K562 (cell line): Measurements from ENCODE around the gene TGFB2. TPM values are rescaled to one million over a fixed set of nuclear protein-coding genes. Genes with fewer than 3 reads are reported as not detected.

Source experiments
- FOSL1 ChIP-seq: fragments of 200-800 bp; sonication (Bioruptor generic); conservative IDR thresholded peaks from 2 replicates; pipeline ENCODE4 v1.6.1; 2016; ENCODE audit warnings: missing genetic modification characterization, missing compliant biosample characterization
- GTF2F1 ChIP-seq: IDR thresholded peaks from 2 replicates; pipeline ENCODE4 v1.6.1; 2011; ENCODE audit warnings: low read depth, low read length, improper control_type of control experiment
- HMG20B ChIP-seq: fragments of 250-450 bp; sonication (Bioruptor Pico); IDR thresholded peaks from 2 replicates; pipeline ENCODE4 v1.5.0; 2021; ENCODE audit warnings: mild to moderate bottlenecking
- LCOR ChIP-seq: sonication (generic); formaldehyde crosslinking; IDR thresholded peaks from 2 replicates; pipeline ENCODE4 v1.8.0; 2022; ENCODE audit warnings: mild to moderate bottlenecking, missing genetic modification reagents
- MIER1 ChIP-seq: fragments of 450-650 bp; IDR thresholded peaks from 2 replicates; pipeline ENCODE4 v1.6.1; 2016; ENCODE audit warnings: antibody characterized with exemption, mild to moderate bottlenecking, low read depth
- NCOA6 ChIP-seq: fragments of 450-650 bp; IDR thresholded peaks from 2 replicates; pipeline ENCODE4 v1.6.1; 2017; ENCODE audit warnings: mild to moderate bottlenecking
- NFXL1 ChIP-seq: fragments of 450-650 bp; formaldehyde crosslinking; IDR thresholded peaks from 2 replicates; pipeline ENCODE4 v1.4.0; 2021; ENCODE audit warnings: mild to moderate bottlenecking
- NR2F6 ChIP-seq: fragments of 450-650 bp; formaldehyde crosslinking; IDR thresholded peaks from 2 replicates; pipeline ENCODE4 v1.4.0; 2020; ENCODE audit warnings: mild to moderate bottlenecking
- PTTG1 ChIP-seq: fragments of 450-650 bp; IDR thresholded peaks from 2 replicates; pipeline ENCODE4 v1.6.1; 2016; ENCODE audit warnings: low read depth, mild to moderate bottlenecking, missing genetic modification characterization, missing compliant biosample characterization
- RAD51 ChIP-seq: fragments of 450-650 bp; IDR thresholded peaks from 2 replicates; pipeline ENCODE4 v1.7.1; 2016; ENCODE audit warnings: low read depth, mild to moderate bottlenecking, borderline replicate concordance
- TAL1 ChIP-seq: fragments of 450-650 bp; IDR thresholded peaks from 2 replicates; pipeline ENCODE4 v1.6.1; 2016; ENCODE audit warnings: mild to moderate bottlenecking
- ZNF24 ChIP-seq: fragments of 450-650 bp; IDR thresholded peaks from 2 replicates; pipeline ENCODE4 v1.6.1; 2016
- ZNF263 ChIP-seq: sonication (generic); formaldehyde crosslinking; IDR thresholded peaks from 2 replicates; pipeline ENCODE4 v1.8.0; 2022; ENCODE audit warnings: mild to moderate bottlenecking, missing genetic modification reagents, borderline replicate concordance
- ZNF41 ChIP-seq: fragments of 250-450 bp; sonication (Bioruptor Pico); conservative IDR thresholded peaks from 2 replicates; pipeline ENCODE4 v1.4.0; 2020; ENCODE audit warnings: mild to moderate bottlenecking
- polyA plus RNA-seq, 8 experiments: library from polyadenylated mRNA; depleted of rRNA in 4 of 8; stranded (reverse) in 5 of 8; unstranded in 3 of 8; fragments of >200 nt; fragmentation: Nextera tagmentation in 2 of 8; fragmentation: Illumina TruSeq in 1 of 8; extraction: Ambion mirVana in 2 of 8; extraction: Trizol in 1 of 8; gene quantifications; 2 replicates each; pipeline versions ENCODE4 v1.2.1 to v1.2.3, GENCODE V29; 2011 to 2014; ENCODE audit warnings: inconsistent platforms in 1 of 8, missing spikeins in 1 of 8
- total RNA-seq, 7 experiments: library from RNA; depleted of rRNA in 6 of 7; stranded (reverse); fragments of >200 nt in 6 of 7; fragmentation: Illumina TruSeq in 2 of 7; extraction: Trizol in 2 of 7; gene quantifications; 2 replicates each; pipeline versions ENCODE4 v1.2.1 to v1.2.3, GENCODE V29; 2011 to 2021; ENCODE audit warnings: low replicate concordance in 1 of 7
- TF ChIP-seq, protein P1 (sequence below), 2 experiments: IDR thresholded peaks; 2 replicates each; pipeline ENCODE4 v1.6.1; 2012; ENCODE audit warnings: improper control_type of control experiment in 2 of 2, low read depth in 2 of 2, low read length in 2 of 2, borderline replicate concordance in 1 of 2
- TF ChIP-seq, protein P2 (sequence below): IDR thresholded peaks from 2 replicates; pipeline ENCODE4 v1.6.1; 2016; ENCODE audit warnings: missing genetic modification characterization, missing compliant biosample characterization
- TF ChIP-seq, protein P3 (sequence below): sonication (generic); formaldehyde crosslinking; IDR thresholded peaks from 2 replicates; pipeline ENCODE4 v1.8.0; 2022; ENCODE audit warnings: mild to moderate bottlenecking, missing genetic modification reagents
- TF ChIP-seq, protein P4 (sequence below): fragments of 200-800 bp; sonication (Bioruptor generic); IDR thresholded peaks from 2 replicates; pipeline ENCODE4 v1.6.1; 2017; ENCODE audit warnings: missing genetic modification characterization, missing compliant biosample characterization
- TF ChIP-seq, protein P5 (sequence below): fragments of 250-450 bp; sonication (Bioruptor Pico); IDR thresholded peaks from 2 replicates; pipeline ENCODE4 v1.4.0; 2020; ENCODE audit warnings: mild to moderate bottlenecking, moderate library complexity, borderline replicate concordance

Gene TGFB2
- total and polyA plus RNA-seq, 9 of the 15 experiments (the other 6 are each of a cell fraction or from before 2014, with no cell fraction given) = 0.03 to 0.41 (median 0.11) TPM; not detected in 3

DNA sequence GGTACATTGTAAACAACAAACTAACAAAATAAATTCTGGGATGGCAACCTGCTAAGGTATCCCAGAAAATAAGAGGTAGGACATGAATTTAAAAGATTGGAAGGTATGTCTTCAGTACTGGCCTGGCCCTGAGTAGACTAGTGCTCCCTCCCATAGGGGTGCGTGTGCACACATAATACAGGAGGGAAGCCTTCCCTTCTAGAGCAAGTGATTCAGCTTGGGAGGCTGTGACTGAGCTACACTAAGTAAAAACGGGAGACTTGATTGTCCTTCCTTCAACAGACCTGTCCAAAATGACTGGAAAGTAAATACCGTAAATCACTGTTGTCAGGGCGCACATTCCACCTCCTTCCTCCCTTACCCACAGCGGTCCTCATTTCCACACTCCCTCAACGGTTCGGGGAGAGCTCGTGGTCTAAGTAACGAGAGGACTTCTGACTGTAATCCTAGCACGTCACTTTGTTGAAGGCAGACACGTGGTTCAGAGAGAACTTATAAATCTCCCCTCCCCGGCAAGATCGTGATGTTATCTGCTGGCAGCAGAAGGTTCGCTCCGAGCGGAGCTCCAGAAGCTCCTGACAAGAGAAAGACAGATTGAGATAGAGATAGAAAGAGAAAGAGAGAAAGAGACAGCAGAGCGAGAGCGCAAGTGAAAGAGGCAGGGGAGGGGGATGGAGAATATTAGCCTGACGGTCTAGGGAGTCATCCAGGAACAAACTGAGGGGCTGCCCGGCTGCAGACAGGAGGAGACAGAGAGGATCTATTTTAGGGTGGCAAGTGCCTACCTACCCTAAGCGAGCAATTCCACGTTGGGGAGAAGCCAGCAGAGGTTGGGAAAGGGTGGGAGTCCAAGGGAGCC, at the start of gene TGFB2 (continued):
- TF ChIP-seq, protein P1, sequence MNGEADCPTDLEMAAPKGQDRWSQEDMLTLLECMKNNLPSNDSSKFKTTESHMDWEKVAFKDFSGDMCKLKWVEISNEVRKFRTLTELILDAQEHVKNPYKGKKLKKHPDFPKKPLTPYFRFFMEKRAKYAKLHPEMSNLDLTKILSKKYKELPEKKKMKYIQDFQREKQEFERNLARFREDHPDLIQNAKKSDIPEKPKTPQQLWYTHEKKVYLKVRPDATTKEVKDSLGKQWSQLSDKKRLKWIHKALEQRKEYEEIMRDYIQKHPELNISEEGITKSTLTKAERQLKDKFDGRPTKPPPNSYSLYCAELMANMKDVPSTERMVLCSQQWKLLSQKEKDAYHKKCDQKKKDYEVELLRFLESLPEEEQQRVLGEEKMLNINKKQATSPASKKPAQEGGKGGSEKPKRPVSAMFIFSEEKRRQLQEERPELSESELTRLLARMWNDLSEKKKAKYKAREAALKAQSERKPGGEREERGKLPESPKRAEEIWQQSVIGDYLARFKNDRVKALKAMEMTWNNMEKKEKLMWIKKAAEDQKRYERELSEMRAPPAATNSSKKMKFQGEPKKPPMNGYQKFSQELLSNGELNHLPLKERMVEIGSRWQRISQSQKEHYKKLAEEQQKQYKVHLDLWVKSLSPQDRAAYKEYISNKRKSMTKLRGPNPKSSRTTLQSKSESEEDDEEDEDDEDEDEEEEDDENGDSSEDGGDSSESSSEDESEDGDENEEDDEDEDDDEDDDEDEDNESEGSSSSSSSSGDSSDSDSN (IDR thresholded peaks at IDR 0.05; ENCODE audit: borderline replicate concordance in 1 of 2, low read depth in 2 of 2, low read length in 2 of 2) = 0 out of 4 replicates have a peak, but pooled peaks of 1 of the 2 experiments have one; percentile 38
- TF ChIP-seq, protein P2, sequence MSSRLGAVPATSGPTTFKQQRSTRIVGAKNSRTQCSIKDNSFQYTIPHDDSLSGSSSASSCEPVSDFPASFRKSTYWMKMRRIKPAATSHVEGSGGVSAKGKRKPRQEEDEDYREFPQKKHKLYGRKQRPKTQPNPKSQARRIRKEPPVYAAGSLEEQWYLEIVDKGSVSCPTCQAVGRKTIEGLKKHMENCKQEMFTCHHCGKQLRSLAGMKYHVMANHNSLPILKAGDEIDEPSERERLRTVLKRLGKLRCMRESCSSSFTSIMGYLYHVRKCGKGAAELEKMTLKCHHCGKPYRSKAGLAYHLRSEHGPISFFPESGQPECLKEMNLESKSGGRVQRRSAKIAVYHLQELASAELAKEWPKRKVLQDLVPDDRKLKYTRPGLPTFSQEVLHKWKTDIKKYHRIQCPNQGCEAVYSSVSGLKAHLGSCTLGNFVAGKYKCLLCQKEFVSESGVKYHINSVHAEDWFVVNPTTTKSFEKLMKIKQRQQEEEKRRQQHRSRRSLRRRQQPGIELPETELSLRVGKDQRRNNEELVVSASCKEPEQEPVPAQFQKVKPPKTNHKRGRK (tag) = no peak
- TF ChIP-seq MIER1 (no peak), HMG20B (CRISPR knock-in tag) (no peak), LCOR (CRISPR knock-in tag) (no peak), ZNF24 (no peak), ZNF41 (CRISPR knock-in tag) (no peak), PTTG1 (tag) (no peak), RAD51 (peak; percentile 60; the same call in 1 of the 2 replicates), GTF2F1 (no peak), TAL1 (peak; percentile 71), NR2F6 (CRISPR knock-in tag) (no peak), NCOA6 (no peak), FOSL1 (no peak), ZNF263 (peak; percentile 93), NFXL1 (CRISPR knock-in tag) (no peak)
- TF ChIP-seq, protein P3, sequence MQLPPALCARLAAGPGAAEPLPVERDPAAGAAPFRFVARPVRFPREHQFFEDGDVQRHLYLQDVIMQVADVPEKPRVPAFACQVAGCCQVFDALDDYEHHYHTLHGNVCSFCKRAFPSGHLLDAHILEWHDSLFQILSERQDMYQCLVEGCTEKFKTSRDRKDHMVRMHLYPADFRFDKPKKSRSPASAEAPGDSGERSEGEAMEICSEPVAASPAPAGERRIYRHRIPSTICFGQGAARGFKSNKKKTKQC (CRISPR knock-in tag) = no peak
- TF ChIP-seq, protein P4, sequence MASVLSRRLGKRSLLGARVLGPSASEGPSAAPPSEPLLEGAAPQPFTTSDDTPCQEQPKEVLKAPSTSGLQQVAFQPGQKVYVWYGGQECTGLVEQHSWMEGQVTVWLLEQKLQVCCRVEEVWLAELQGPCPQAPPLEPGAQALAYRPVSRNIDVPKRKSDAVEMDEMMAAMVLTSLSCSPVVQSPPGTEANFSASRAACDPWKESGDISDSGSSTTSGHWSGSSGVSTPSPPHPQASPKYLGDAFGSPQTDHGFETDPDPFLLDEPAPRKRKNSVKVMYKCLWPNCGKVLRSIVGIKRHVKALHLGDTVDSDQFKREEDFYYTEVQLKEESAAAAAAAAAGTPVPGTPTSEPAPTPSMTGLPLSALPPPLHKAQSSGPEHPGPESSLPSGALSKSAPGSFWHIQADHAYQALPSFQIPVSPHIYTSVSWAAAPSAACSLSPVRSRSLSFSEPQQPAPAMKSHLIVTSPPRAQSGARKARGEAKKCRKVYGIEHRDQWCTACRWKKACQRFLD (CRISPR knock-in tag) = no peak
- TF ChIP-seq, protein P5, sequence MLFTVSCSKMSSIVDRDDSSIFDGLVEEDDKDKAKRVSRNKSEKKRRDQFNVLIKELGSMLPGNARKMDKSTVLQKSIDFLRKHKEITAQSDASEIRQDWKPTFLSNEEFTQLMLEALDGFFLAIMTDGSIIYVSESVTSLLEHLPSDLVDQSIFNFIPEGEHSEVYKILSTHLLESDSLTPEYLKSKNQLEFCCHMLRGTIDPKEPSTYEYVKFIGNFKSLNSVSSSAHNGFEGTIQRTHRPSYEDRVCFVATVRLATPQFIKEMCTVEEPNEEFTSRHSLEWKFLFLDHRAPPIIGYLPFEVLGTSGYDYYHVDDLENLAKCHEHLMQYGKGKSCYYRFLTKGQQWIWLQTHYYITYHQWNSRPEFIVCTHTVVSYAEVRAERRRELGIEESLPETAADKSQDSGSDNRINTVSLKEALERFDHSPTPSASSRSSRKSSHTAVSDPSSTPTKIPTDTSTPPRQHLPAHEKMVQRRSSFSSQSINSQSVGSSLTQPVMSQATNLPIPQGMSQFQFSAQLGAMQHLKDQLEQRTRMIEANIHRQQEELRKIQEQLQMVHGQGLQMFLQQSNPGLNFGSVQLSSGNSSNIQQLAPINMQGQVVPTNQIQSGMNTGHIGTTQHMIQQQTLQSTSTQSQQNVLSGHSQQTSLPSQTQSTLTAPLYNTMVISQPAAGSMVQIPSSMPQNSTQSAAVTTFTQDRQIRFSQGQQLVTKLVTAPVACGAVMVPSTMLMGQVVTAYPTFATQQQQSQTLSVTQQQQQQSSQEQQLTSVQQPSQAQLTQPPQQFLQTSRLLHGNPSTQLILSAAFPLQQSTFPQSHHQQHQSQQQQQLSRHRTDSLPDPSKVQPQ (CRISPR knock-in tag) = no peak
